Calu3 (cell line): ENCODE results near the gene TP63. TPM values are rescaled to one million over a fixed set of nuclear protein-coding genes. Genes with fewer than 3 reads are reported as not detected.

ENCODE experiments used
- BruUV-seq: library from RNA; stranded (reverse); fragments of 400-500 nt; replicated peaks from 2 replicates; lab custom pipeline; 2021; lab: Mats Ljungman, UMichigan
- CTCF ChIA-PET: fragments of 300-600 bp; sonication (Branson Sonifier 250); formaldehyde crosslinking; loops from one replicate; lab custom pipeline; 2022; ENCODE audit warnings: antibody characterized with exemption; lab: Charles Lee
- DNase-seq: peaks from one replicate; pipeline ENCODE4 v3.0.0; 2022
- H3K27ac Mint-ChIP-seq: one replicate; pipeline ENCODE4 v1.8.0; 2022; ENCODE audit warnings: mixed read lengths; ENCODE audit not compliant: unreplicated experiment
- H3K27me3 Mint-ChIP-seq: one replicate; pipeline ENCODE4 v1.8.0; 2022; ENCODE audit warnings: mixed read lengths; ENCODE audit not compliant: unreplicated experiment
- H3K36me3 Mint-ChIP-seq: one replicate; pipeline ENCODE4 v1.8.0; 2022; ENCODE audit warnings: mild to moderate bottlenecking, moderate library complexity, mixed read lengths; ENCODE audit not compliant: insufficient read depth, unreplicated experiment
- H3K4me1 Mint-ChIP-seq: one replicate; pipeline ENCODE4 v1.8.0; 2022; ENCODE audit warnings: mild to moderate bottlenecking, low read depth, mixed read lengths; ENCODE audit not compliant: unreplicated experiment
- H3K4me3 Mint-ChIP-seq: one replicate; pipeline ENCODE4 v1.8.0; 2022; ENCODE audit warnings: mild to moderate bottlenecking, low read depth, moderate library complexity, mixed read lengths; ENCODE audit not compliant: unreplicated experiment
- H3K9me3 Mint-ChIP-seq: one replicate; pipeline ENCODE4 v1.8.0; 2022; ENCODE audit warnings: low read depth, mixed read lengths; ENCODE audit not compliant: unreplicated experiment
- intact Hi-C: fragments of 100-400 bp; cut with micrococcal nuclease; formaldehyde crosslinking; loops from one replicate; pipeline ENCODE4 v1.10.0; 2022; ENCODE audit not compliant: unreplicated experiment
- total RNA-seq: library from RNA; stranded (reverse); gene quantifications from 2 replicates; pipeline ENCODE4 v1.2.3, GENCODE V29; 2022
- TF ChIP-seq, protein P1 (sequence below): fragments of 200-600 bp; IDR thresholded peaks from one replicate; pipeline ENCODE4 v1.8.0; 2022; ENCODE audit warnings: antibody characterized with exemption; ENCODE audit not compliant: unreplicated experiment

TP63 gene
- total RNA-seq, 1 experiment from 2014 or later: not detected

DNA sequence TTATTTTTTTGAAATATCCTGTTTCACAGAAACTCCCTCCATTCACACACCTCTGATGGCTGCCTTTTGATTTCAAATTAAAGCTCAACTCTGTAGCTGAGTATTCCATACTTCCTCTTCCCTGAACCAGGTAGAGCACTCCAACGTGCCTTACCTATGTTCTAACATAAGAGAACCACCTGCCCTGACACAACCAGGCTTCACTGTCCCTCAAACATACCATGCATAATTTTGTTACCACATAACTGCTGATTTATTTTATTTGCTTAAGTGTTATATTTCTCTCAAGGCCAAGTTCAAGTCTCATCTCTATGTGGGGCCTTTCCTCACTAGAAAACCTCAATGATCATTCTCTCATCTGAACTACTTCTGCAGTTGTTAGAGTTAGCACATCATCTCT, 279.8 kb downstream of the TP63 start:
- H3K4me1 Mint-ChIP-seq: peaks cover 67% of the 10 kb centered on the region
- BruUV-seq: no TSS peak
- TF ChIP-seq, protein P1, sequence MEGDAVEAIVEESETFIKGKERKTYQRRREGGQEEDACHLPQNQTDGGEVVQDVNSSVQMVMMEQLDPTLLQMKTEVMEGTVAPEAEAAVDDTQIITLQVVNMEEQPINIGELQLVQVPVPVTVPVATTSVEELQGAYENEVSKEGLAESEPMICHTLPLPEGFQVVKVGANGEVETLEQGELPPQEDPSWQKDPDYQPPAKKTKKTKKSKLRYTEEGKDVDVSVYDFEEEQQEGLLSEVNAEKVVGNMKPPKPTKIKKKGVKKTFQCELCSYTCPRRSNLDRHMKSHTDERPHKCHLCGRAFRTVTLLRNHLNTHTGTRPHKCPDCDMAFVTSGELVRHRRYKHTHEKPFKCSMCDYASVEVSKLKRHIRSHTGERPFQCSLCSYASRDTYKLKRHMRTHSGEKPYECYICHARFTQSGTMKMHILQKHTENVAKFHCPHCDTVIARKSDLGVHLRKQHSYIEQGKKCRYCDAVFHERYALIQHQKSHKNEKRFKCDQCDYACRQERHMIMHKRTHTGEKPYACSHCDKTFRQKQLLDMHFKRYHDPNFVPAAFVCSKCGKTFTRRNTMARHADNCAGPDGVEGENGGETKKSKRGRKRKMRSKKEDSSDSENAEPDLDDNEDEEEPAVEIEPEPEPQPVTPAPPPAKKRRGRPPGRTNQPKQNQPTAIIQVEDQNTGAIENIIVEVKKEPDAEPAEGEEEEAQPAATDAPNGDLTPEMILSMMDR: no peak
- H3K27me3 Mint-ChIP-seq: no peaks in the 10 kb centered on the region
- no peak overlapping the region for H3K4me3 Mint-ChIP-seq
- DNase-seq: no peak
- H3K36me3 Mint-ChIP-seq: no peaks in the 10 kb centered on the region
- CTCF ChIA-PET: interaction anchor here (1.7 to 2.4 kb wide), 2 partner anchors 18 to 33 kb away, joined by 3 to 6 read pairs; no protein-coding TSS in a partner anchor
- no peaks in the 10 kb centered on the region for H3K9me3 Mint-ChIP-seq
- H3K27ac Mint-ChIP-seq: peak overlapping the region; percentile 42
- intact Hi-C loops: no loop called here

DNA sequence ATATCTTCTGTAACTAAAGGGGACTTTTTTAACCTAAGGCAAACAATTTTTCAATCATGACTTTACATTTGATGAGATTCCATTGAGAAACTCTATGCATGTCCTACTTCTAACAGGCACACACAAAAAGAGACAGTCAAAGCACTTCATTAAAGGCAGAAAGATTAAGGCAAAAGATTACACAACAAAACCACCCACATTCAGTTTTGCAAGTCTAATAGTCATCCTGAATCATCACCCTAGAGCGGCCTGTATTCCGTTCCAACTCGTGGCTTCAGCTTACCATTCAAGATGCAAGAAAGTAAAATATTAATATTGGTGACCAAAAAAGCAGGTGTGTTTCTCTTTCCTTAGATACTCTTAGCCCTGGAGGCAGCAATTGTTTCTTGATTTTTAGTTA, 283.6 kb downstream of the TP63 start:
- TF ChIP-seq, protein P1: no peak
- BruUV-seq: no TSS peak
- peak; percentile 39 for DNase-seq
- Mint-ChIP-seq H3K9me3 (no peaks in the 10 kb centered on the region), H3K4me1 (peaks cover 67% of the 10 kb centered on the region), H3K27me3 (no peaks in the 10 kb centered on the region), H3K27ac (peak overlapping the region; percentile 30), H3K4me3 (no peak overlapping the region), H3K36me3 (no peaks in the 10 kb centered on the region)
- intact Hi-C loops: no loop called here
- CTCF ChIA-PET: interaction anchor here (0.6 to 1.5 kb wide), 2 partner anchors 23 to 30 kb away, joined by 3 to 4 read pairs; no protein-coding TSS in a partner anchor

DNA sequence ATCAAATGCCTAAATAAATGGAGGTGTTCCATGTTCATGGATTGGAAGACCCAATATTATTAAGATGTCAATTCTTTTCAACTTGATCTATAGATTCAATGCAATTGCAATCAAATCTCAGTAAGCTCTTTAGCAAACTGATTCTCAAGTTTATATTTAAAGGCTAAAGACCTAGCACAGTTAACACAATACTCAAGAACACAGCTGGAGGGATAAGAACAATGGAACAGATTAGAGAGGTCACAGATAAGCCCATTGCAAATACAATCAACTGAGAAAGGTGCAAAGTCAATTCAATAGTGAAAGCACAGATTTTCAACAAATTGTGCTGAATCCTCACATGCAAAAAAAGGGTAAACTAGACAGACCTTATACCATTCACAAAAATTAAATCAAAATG, 290.6 kb downstream of the TP63 start:
- Mint-ChIP-seq H3K36me3 (no peaks in the 10 kb centered on the region), H3K27ac (no peak overlapping the region), H3K27me3 (no peaks in the 10 kb centered on the region), H3K4me1 (peaks cover 19% of the 10 kb centered on the region), H3K4me3 (no peak overlapping the region), H3K9me3 (peaks cover 2% of the 10 kb centered on the region)
- intact Hi-C loops: no loop called here
- DNase-seq: no peak
- BruUV-seq: no TSS peak
- CTCF ChIA-PET: no interaction called here
- TF ChIP-seq, protein P1: no peak

DNA sequence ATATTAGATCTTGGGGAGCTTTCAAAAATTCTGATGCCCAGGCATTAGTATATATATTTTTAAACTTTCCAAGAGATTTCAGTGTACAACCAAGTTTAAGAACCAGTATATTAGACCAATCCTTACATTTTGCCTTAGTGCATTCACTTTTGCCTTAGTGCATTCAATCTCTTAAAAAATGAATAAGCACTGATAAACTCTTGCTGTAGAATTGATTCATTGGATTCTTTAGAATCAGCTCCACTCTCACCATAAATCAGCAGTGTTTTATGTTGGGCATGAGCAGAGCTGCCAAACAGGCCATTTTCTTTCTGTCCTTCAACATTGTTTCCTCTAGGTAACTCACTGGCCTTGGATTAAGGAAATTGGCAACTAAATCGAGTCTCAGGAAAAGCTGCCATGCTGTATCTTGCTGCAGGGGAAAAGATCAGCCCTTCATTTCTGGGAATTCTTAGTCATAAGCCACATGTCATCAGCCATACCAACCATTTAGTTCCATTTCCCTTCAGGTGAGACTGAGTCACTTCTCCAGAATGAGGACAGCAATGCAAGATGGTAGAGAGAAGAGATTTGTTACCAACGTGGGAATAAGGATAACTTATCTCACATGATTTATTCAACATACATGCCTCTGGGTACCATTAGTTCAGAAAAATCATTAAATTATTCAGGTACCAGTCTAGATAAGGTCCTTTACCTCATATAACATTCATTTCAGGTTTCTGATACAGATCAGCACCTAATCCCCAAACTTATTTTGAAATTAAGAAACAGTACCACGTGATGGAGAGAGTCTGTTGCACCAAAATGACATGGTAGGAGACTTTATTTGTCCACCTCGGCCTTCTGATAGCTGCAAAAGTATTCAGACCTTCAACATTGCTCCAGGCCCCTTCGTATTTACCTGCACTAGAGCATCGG, 297.0 kb downstream of the TP63 start:
- no TSS peak for BruUV-seq
- Mint-ChIP-seq H3K27ac (peak overlapping the region; percentile 30), H3K4me1 (peaks cover 16% of the 10 kb centered on the region), H3K4me3 (no peak overlapping the region), H3K9me3 (no peaks in the 10 kb centered on the region), H3K36me3 (no peaks in the 10 kb centered on the region), H3K27me3 (no peaks in the 10 kb centered on the region)
- CTCF ChIA-PET: interaction anchor here (0.6 to 1.1 kb wide), 2 partner anchors 17 to 87 kb away, joined by 3 read pairs; no protein-coding TSS in a partner anchor
- no peak for DNase-seq
- TF ChIP-seq, protein P1: no peak
- intact Hi-C loops: no loop called here
